SK-N-SH (cell line): ENCODE data around the gene TLNRD1. TPM values are rescaled to one million over a fixed set of nuclear protein-coding genes. Genes with fewer than 3 reads are reported as not detected.

Experiments used
- CTCF ChIA-PET: fragments of 300-600, 350-600 bp; formaldehyde crosslinking; extraction: SDS; loops from one replicate; lab custom pipeline; 2021; lab: Yijun Ruan, JAX
- POLR2A ChIA-PET: fragments of 350-600 bp; sonication (Branson Sonifier 250); formaldehyde crosslinking; extraction: SDS; loops from one replicate; lab custom pipeline; 2020; ENCODE audit warnings: antibody characterized with exemption, inconsistent platforms; lab: Yijun Ruan, JAX
- DNase-seq: peaks from one replicate; pipeline ENCODE4 v3.0.0; 2012
- H2AFZ ChIP-seq: fragments of 200-600 bp; sonication (generic); 2 replicates; pipeline ENCODE4 v1.8.1; 2016; ENCODE audit warnings: antibody characterized with exemption, mild to moderate bottlenecking, low read depth
- H3F3A ChIP-seq: fragments of 200-600 bp; sonication (generic); replicated peaks from 2 replicates; pipeline ENCODE3; 2016; ENCODE audit warnings: antibody characterized with exemption, mild to moderate bottlenecking; ENCODE audit not compliant: insufficient read depth
- H3K27ac ChIP-seq, 2 experiments: fragments of 200-500 bp in 1 of 2; fragments of 200-600 bp in 1 of 2; sonication (Bioruptor generic) in 1 of 2; sonication (generic), shearing (Covaris generic) in 1 of 2; 2 replicates each; pipeline versions ENCODE4 v1.5.1 to v1.6.1; 2014 to 2016; ENCODE audit warnings: low read depth in 2 of 2, inconsistent platforms in 1 of 2, low read length in 1 of 2, mild to moderate bottlenecking in 1 of 2, mixed read lengths in 1 of 2
- H3K27me3 ChIP-seq: fragments of 200-600 bp; sonication (generic), shearing (Covaris generic); 2 replicates; pipeline ENCODE4 v1.6.1; 2016; ENCODE audit warnings: mixed run types; ENCODE audit not compliant: insufficient read depth
- H3K36me3 ChIP-seq, 2 experiments: fragments of 200-500 bp in 1 of 2; fragments of 200-600 bp in 1 of 2; sonication (Bioruptor generic) in 1 of 2; sonication (generic) in 1 of 2; replicated peaks in 1 of 2; 2 replicates each; pipeline versions ENCODE3 to v1.5.1; 2014 to 2016; ENCODE audit warnings: low read length in 1 of 2, mild to moderate bottlenecking in 1 of 2; ENCODE audit not compliant: insufficient read depth in 2 of 2, control insufficient read depth in 1 of 2
- H3K4me1 ChIP-seq, 2 experiments: fragments of 200-500 bp in 1 of 2; fragments of 200-600 bp in 1 of 2; sonication (Bioruptor generic) in 1 of 2; sonication (generic), shearing (Covaris generic) in 1 of 2; 2 replicates each; pipeline versions ENCODE4 v1.5.1 to v1.6.1; 2014 to 2016; ENCODE audit warnings: low read depth in 1 of 2, low read length in 1 of 2, mixed run types in 1 of 2; ENCODE audit not compliant: insufficient read depth in 2 of 2, control insufficient read depth in 1 of 2
- H3K4me2 ChIP-seq: fragments of 200-600 bp; sonication (generic), shearing (Covaris generic); 2 replicates; pipeline ENCODE4 v1.6.1; 2017; ENCODE audit warnings: mixed run types
- H3K4me3 ChIP-seq, 2 experiments: fragments of 200-500 bp in 1 of 2; fragments of 200-600 bp in 1 of 2; sonication (Bioruptor generic) in 1 of 2; sonication (generic), shearing (Covaris generic) in 1 of 2; 2 replicates each; pipeline versions ENCODE4 v1.5.1 to v1.8.1; 2014 to 2016; ENCODE audit warnings: low read depth in 2 of 2, inconsistent platforms in 1 of 2, low read length in 1 of 2, mild to moderate bottlenecking in 1 of 2, mixed read lengths in 1 of 2, moderate library complexity in 1 of 2
- H3K79me2 ChIP-seq: fragments of 200-600 bp; sonication (generic); 2 replicates; pipeline ENCODE4 v1.8.1; 2017; ENCODE audit warnings: mild to moderate bottlenecking; ENCODE audit not compliant: insufficient read depth
- H3K9ac ChIP-seq: fragments of 200-600 bp; sonication (generic); 2 replicates; pipeline ENCODE4 v1.6.1; 2017; ENCODE audit warnings: mixed run types
- H3K9me2 ChIP-seq: fragments of 200-600 bp; sonication (generic); 2 replicates; pipeline ENCODE4 v1.6.1; 2017; ENCODE audit warnings: mixed run types
- H3K9me3 ChIP-seq: fragments of 200-600 bp; sonication (generic); 2 replicates; pipeline ENCODE4 v1.6.1; 2017; ENCODE audit warnings: mixed run types, mild to moderate bottlenecking, moderate library complexity
- H4K20me1 ChIP-seq: fragments of 200-600 bp; sonication (generic); 2 replicates; pipeline ENCODE4 v1.6.1; 2017; ENCODE audit warnings: mild to moderate bottlenecking, mixed run types; ENCODE audit not compliant: insufficient read depth
- CHD2 ChIP-seq: fragments of 150-350 bp; IDR thresholded peaks from 2 replicates; pipeline ENCODE4 v1.6.1; 2018; ENCODE audit warnings: low read length; ENCODE audit not compliant: partially characterized antibody
- EP300 ChIP-seq, 2 experiments: IDR thresholded peaks; 2 replicates each; pipeline versions ENCODE4 v1.4.0 to v1.6.1; 2012; ENCODE audit warnings: borderline replicate concordance in 1 of 2, low read depth in 1 of 2, low read length in 1 of 2
- EZH2phosphoT487 ChIP-seq: fragments of 200-600 bp; sonication (generic); IDR thresholded peaks from 2 replicates; pipeline ENCODE4 v1.6.1; 2017; ENCODE audit warnings: low read depth, mixed run types, mild to moderate bottlenecking, antibody characterized with exemption, moderate library complexity, borderline replicate concordance
- FOXJ3 ChIP-seq: sonication (generic); formaldehyde crosslinking; IDR thresholded peaks from 2 replicates; pipeline ENCODE4 v1.5.1; 2020; ENCODE audit warnings: mild to moderate bottlenecking, missing genetic modification reagents
- GABPA ChIP-seq: IDR thresholded peaks from 2 replicates; pipeline ENCODE4 v1.4.0; 2012; ENCODE audit warnings: low read depth, mild to moderate bottlenecking
- JUND ChIP-seq: IDR thresholded peaks from 2 replicates; pipeline ENCODE4 v1.4.0; 2012
- MEF2A ChIP-seq: IDR thresholded peaks from 2 replicates; pipeline ENCODE4 v1.4.0; 2012; ENCODE audit warnings: low read depth, borderline replicate concordance
- MXI1 ChIP-seq: IDR thresholded peaks from 2 replicates; pipeline ENCODE4 v1.6.1; 2012; ENCODE audit warnings: mild to moderate bottlenecking, low read depth, low read length, improper control_type of control experiment
- POLR2AphosphoS5 ChIP-seq: IDR thresholded peaks from 2 replicates; pipeline ENCODE4 v1.6.1; 2012; ENCODE audit warnings: low read depth, low read length
- RFX5 ChIP-seq: IDR thresholded peaks from 2 replicates; pipeline ENCODE4 v1.6.1; 2012; ENCODE audit warnings: mild to moderate bottlenecking, improper control_type of control experiment, low read length
- SIN3A ChIP-seq: IDR thresholded peaks from 2 replicates; pipeline ENCODE4 v1.6.1; 2012; ENCODE audit warnings: low read depth, mild to moderate bottlenecking, low read length, moderate library complexity, borderline replicate concordance
- TCF12 ChIP-seq: IDR thresholded peaks from 2 replicates; pipeline ENCODE4 v1.4.0; 2012
- USF1 ChIP-seq: IDR thresholded peaks from 2 replicates; pipeline ENCODE4 v1.4.0; 2012; ENCODE audit warnings: low read depth, borderline replicate concordance
- WGBS: methylation state at CpG from one replicate; pipeline ENCODE4 v1.1.6; 2017; ENCODE audit warnings: low lambda C conversion rate; 5-methylcytosine and 5-hydroxymethylcytosine counted together
- polyA plus RNA-seq, 3 experiments: library from polyadenylated mRNA; depleted of rRNA; stranded (reverse); fragments of >200 nt; gene quantifications; 2 replicates each; pipeline ENCODE4 v1.2.3, GENCODE V29; 2012
- TF ChIP-seq, protein P1 (sequence below): IDR thresholded peaks from 2 replicates; pipeline ENCODE4 v1.6.1; 2012; ENCODE audit warnings: mild to moderate bottlenecking, low read depth, low read length, moderate library complexity
- TF ChIP-seq, protein P2 (sequence below): fragments of 200-600 bp; sonication (generic); IDR thresholded peaks from 2 replicates; pipeline ENCODE4 v1.6.1; 2017; ENCODE audit warnings: antibody characterized with exemption, mild to moderate bottlenecking, moderate library complexity
- TF ChIP-seq, protein P3 (sequence below): IDR thresholded peaks from 2 replicates; pipeline ENCODE4; 2012

Gene TLNRD1
- polyA plus RNA-seq, 1 of the 3 experiments (the other 2 are of a cell fraction), result 5.0 TPM

DNA sequence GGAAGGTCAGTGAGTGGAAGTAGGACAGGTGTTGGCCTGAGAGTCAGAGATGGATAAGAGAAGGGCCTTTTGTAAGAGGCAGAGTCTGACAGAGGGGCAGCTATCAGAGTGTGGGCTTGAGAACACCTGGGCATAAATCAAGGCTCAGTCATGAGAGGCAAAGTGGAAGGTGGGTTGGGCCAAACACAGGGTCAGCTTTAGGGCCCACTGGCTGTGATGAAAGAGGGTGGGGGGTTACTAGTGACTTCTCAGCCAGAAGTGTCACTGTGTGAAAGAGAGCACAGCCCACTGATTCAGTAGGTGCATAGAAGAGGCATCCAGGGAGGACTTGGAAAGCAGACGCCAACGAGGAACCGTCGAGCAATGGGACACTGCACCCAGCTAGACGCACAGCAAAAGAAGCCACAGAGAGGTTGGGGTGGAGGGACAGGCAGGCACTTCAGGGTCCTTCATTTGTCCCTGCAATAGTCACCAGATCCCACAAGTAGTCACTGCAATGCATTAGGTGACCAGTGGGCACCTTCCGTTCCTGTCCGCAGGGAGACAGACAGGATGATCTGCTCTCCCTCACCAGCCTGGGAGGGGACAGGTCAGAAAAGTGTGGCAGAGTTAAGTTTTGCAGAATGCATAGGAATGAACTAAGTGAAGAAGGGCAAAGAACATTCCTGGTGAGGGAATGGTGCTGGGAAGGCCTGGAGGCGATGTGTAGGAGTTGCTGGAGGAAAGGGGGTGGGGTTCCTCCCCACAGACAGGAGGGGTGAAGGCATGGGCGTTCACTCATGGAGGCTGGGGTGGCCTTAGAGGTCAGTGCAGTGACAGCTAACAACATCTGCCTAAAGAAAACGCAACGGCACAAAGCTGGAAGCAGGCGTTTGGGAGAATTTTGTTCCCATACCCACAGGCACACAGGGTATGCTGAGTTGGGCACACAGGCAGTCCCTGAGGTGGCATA lies 47.4 kb upstream of the TLNRD1 start:
- ChIA-PET POLR2A (no interaction called here), CTCF (interaction anchor here (3.1 kb wide), 1 partner anchor 17 kb away, joined by 12 read pairs; no protein-coding TSS in a partner anchor)
- Histone ChIP-seq H3K36me3 (peaks cover 13 to 29% of the 10 kb centered on the region in 2 experiments), H3K9ac (no peak overlapping the region), H3K4me3 (no peak overlapping the region), H3K79me2 (no peaks in the 10 kb centered on the region), H3K27ac (no peak overlapping the region), H3K4me1 (peaks cover 0 to 6% of the 10 kb centered on the region in 2 experiments; a peak in 2 of 4 replicates), H3K9me2 (no peaks in the 10 kb centered on the region), H3K4me2 (no peak overlapping the region), H3K27me3 (no peaks in the 10 kb centered on the region), H3K9me3 (no peaks in the 10 kb centered on the region), H2AFZ (no peak overlapping the region), H3F3A (no peaks in the 10 kb centered on the region), H4K20me1 (0 out of 2 replicates have a peak, but pooled peaks cover 3% of the 10 kb centered on the region)
- 95% methylated on average over 11 of the region's 12 CpGs for WGBS
- DNase-seq, result no peak
- no peak for TF ChIP-seq GABPA
- TF ChIP-seq SIN3A, result no peak
- no peak for TF ChIP-seq FOXJ3 (CRISPR knock-in tag)
- TF ChIP-seq, protein P1, sequence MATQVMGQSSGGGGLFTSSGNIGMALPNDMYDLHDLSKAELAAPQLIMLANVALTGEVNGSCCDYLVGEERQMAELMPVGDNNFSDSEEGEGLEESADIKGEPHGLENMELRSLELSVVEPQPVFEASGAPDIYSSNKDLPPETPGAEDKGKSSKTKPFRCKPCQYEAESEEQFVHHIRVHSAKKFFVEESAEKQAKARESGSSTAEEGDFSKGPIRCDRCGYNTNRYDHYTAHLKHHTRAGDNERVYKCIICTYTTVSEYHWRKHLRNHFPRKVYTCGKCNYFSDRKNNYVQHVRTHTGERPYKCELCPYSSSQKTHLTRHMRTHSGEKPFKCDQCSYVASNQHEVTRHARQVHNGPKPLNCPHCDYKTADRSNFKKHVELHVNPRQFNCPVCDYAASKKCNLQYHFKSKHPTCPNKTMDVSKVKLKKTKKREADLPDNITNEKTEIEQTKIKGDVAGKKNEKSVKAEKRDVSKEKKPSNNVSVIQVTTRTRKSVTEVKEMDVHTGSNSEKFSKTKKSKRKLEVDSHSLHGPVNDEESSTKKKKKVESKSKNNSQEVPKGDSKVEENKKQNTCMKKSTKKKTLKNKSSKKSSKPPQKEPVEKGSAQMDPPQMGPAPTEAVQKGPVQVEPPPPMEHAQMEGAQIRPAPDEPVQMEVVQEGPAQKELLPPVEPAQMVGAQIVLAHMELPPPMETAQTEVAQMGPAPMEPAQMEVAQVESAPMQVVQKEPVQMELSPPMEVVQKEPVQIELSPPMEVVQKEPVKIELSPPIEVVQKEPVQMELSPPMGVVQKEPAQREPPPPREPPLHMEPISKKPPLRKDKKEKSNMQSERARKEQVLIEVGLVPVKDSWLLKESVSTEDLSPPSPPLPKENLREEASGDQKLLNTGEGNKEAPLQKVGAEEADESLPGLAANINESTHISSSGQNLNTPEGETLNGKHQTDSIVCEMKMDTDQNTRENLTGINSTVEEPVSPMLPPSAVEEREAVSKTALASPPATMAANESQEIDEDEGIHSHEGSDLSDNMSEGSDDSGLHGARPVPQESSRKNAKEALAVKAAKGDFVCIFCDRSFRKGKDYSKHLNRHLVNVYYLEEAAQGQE, result no peak
- TF ChIP-seq USF1, result no peak
- TF ChIP-seq JUND, result no peak
- TF ChIP-seq, protein P2, sequence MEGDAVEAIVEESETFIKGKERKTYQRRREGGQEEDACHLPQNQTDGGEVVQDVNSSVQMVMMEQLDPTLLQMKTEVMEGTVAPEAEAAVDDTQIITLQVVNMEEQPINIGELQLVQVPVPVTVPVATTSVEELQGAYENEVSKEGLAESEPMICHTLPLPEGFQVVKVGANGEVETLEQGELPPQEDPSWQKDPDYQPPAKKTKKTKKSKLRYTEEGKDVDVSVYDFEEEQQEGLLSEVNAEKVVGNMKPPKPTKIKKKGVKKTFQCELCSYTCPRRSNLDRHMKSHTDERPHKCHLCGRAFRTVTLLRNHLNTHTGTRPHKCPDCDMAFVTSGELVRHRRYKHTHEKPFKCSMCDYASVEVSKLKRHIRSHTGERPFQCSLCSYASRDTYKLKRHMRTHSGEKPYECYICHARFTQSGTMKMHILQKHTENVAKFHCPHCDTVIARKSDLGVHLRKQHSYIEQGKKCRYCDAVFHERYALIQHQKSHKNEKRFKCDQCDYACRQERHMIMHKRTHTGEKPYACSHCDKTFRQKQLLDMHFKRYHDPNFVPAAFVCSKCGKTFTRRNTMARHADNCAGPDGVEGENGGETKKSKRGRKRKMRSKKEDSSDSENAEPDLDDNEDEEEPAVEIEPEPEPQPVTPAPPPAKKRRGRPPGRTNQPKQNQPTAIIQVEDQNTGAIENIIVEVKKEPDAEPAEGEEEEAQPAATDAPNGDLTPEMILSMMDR, result no peak
- no peak for TF ChIP-seq TCF12
- no peak for TF ChIP-seq EP300 (IDR thresholded peaks at IDR 0.05; ENCODE audit: borderline replicate concordance in 1 of 2, low read depth in 1 of 2, low read length in 1 of 2)
- TF ChIP-seq EZH2phosphoT487, result no peak
- TF ChIP-seq POLR2AphosphoS5, result no peak
- TF ChIP-seq MEF2A, result no peak
- TF ChIP-seq RFX5, result no peak
- no peak for TF ChIP-seq CHD2
- TF ChIP-seq, protein P3, sequence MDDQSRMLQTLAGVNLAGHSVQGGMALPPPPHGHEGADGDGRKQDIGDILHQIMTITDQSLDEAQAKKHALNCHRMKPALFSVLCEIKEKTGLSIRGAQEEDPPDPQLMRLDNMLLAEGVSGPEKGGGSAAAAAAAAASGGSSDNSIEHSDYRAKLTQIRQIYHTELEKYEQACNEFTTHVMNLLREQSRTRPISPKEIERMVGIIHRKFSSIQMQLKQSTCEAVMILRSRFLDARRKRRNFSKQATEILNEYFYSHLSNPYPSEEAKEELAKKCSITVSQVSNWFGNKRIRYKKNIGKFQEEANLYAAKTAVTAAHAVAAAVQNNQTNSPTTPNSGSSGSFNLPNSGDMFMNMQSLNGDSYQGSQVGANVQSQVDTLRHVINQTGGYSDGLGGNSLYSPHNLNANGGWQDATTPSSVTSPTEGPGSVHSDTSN, result no peak
- no peak for TF ChIP-seq MXI1
